Measurements from ENCODE around the gene RAB25. TPM values are rescaled to one million over a fixed set of nuclear protein-coding genes. Genes with fewer than 3 reads are reported as not detected.

RAB25 gene
- total and polyA plus RNA-seq, 2 of the 13 experiments (the other 11 are each of a cell fraction or from before 2014, with no cell fraction given), result 0.20 to 0.22 TPM

GRCh38 chr1:156082309-156083091 is 21.5 kb downstream of the RAB25 start, which contains the start of gene MEX3A (continued):
- no peak for TF ChIP-seq MTA1 (CRISPR knock-in tag; IDR thresholded peaks at IDR 0.05; ENCODE audit: borderline replicate concordance)
- TF ChIP-seq CREBL2 (CRISPR knock-in tag; IDR thresholded peaks at IDR 0.05; ENCODE audit: borderline replicate concordance), result no peak
- 0 out of 2 replicates have a peak, but pooled peaks have one; percentile 26 for TF ChIP-seq ZBTB10 (CRISPR knock-in tag; IDR thresholded peaks at IDR 0.05; ENCODE audit: borderline replicate concordance)
- no peak for TF ChIP-seq STAT6 (CRISPR knock-in tag; IDR thresholded peaks at IDR 0.05; ENCODE audit: borderline replicate concordance)
- no peak for TF ChIP-seq ZNF101 (CRISPR knock-in tag; IDR thresholded peaks at IDR 0.05; ENCODE audit: borderline replicate concordance, low read depth)
- TF ChIP-seq NONO (IDR thresholded peaks at IDR 0.05), result no peak
- peak; percentile 55 for TF ChIP-seq NONO (CRISPR knock-in tag; conservative IDR thresholded peaks at IDR 0.05)
- no peak for TF ChIP-seq ZIK1 (CRISPR knock-in tag; IDR thresholded peaks at IDR 0.05; ENCODE audit: borderline replicate concordance, low read depth)
- TF ChIP-seq ZNF260 (CRISPR knock-in tag; IDR thresholded peaks at IDR 0.05; ENCODE audit: borderline replicate concordance, low read depth), result no peak
- TF ChIP-seq ZNF558 (CRISPR knock-in tag; IDR thresholded peaks at IDR 0.05; ENCODE audit: borderline replicate concordance), result no peak
- TF ChIP-seq POLR2G (IDR thresholded peaks at IDR 0.05; ENCODE audit: low read depth, low read length), result peak; percentile 61; the same call in 1 of the 2 replicates
- TF ChIP-seq LBX2 (CRISPR knock-in tag; IDR thresholded peaks at IDR 0.05; ENCODE audit: borderline replicate concordance), result no peak
- TF ChIP-seq KDM1A (CRISPR knock-in tag; IDR thresholded peaks at IDR 0.05), result no peak
- TF ChIP-seq SAP130 (CRISPR knock-in tag; IDR thresholded peaks at IDR 0.05; ENCODE audit: low read depth), result peak; percentile 79
- no peak for TF ChIP-seq SRSF4 (IDR thresholded peaks at IDR 0.05; ENCODE audit: low read depth, low read length, poor library complexity, severe bottlenecking)
- TF ChIP-seq ZFY (CRISPR knock-in tag; IDR thresholded peaks at IDR 0.05), result peak; percentile 65
- peak; percentile 37; the same call in 1 of the 2 replicates for TF ChIP-seq HDAC1 (CRISPR knock-in tag; IDR thresholded peaks at IDR 0.05)
- TF ChIP-seq MIXL1 (CRISPR knock-in tag; IDR thresholded peaks at IDR 0.05), result no peak
- no peak for TF ChIP-seq ELK4 (CRISPR knock-in tag; IDR thresholded peaks at IDR 0.05; ENCODE audit: borderline replicate concordance)
- no peak for TF ChIP-seq ZNF24 (IDR thresholded peaks at IDR 0.05)
- TF ChIP-seq SYNCRIP (IDR thresholded peaks at IDR 0.05; ENCODE audit: insufficient read depth, low read depth, low read length), result no peak
- 0 out of 2 replicates have a peak, but pooled peaks have one; percentile 16 for TF ChIP-seq ZNF615 (CRISPR knock-in tag; IDR thresholded peaks at IDR 0.05; ENCODE audit: borderline replicate concordance)
- TF ChIP-seq MLLT10 (CRISPR knock-in tag; IDR thresholded peaks at IDR 0.05), result no peak
